GM19025 (cell line): ENCODE results near the gene TMEM179.
"Not testable (repeated sequence)": the region's sequence is repeated elsewhere in the genome, so short reads cannot be mapped to it uniquely, and the experiment has no call there.

Experiments
- ATAC-seq: cut with Tn5 transposase; IDR thresholded peaks from one replicate; pipeline ENCODE4 v1.9.1; 2021; ENCODE audit warnings: mild to moderate bottlenecking, low read depth, moderate library complexity; ENCODE audit not compliant: unreplicated experiment

TMEM179 gene

GRCh38 chr14:104588066-104588857 is 16.3 kb downstream of the TMEM179 start:
- ATAC-seq, result no peak

GRCh38 chr14:104587641-104588040 is 16.9 kb downstream of the TMEM179 start:
- no peak for ATAC-seq

GRCh38 chr14:104586832-104587620 is 17.5 kb downstream of the TMEM179 start:
- ATAC-seq, result no peak

GRCh38 chr14:104585966-104586697 is 18.4 kb downstream of the TMEM179 start:
- no peak for ATAC-seq

GRCh38 chr14:104584557-104584956 is 20.0 kb downstream of the TMEM179 start:
- ATAC-seq, result no peak

- no peak for ATAC-seq
Measured at GRCh38 chr14:104583424-104584306, 20.9 kb downstream of the TMEM179 start.

- no peak for ATAC-seq
Measured at GRCh38 chr14:104582662-104583061, 21.9 kb downstream of the TMEM179 start.

- no peak for ATAC-seq
Measured at GRCh38 chr14:104582005-104582404, 22.6 kb downstream of the TMEM179 start.

- no peak for ATAC-seq
Measured at GRCh38 chr14:104581521-104581920, 23.1 kb downstream of the TMEM179 start.

- ATAC-seq, result no peak
Measured at GRCh38 chr14:104580961-104581360, 23.6 kb downstream of the TMEM179 start.

GRCh38 chr14:104579939-104580338 is 24.6 kb downstream of the TMEM179 start:
- ATAC-seq, result not testable (repeated sequence)

GRCh38 chr14:104579507-104579906 is 25.1 kb downstream of the TMEM179 start, which contains the start of gene C14orf180:
TSS of gene C14orf180 (plus strand) at chr14:104579764. CDS start at chr14:104586431, 6,667 bp downstream.
- ATAC-seq, result no peak

GRCh38 chr14:104578321-104578720 is 26.3 kb downstream of the TMEM179 start:
- no peak for ATAC-seq

- no peak for ATAC-seq
Measured at GRCh38 chr14:104577847-104578301, 26.7 kb downstream of the TMEM179 start.

- no peak for ATAC-seq
Measured at GRCh38 chr14:104577426-104577825, 27.1 kb downstream of the TMEM179 start.

GRCh38 chr14:104576970-104577332 is 27.6 kb downstream of the TMEM179 start:
- ATAC-seq, result no peak

- ATAC-seq, result no peak
Measured at GRCh38 chr14:104576232-104576969, 28.2 kb downstream of the TMEM179 start.

GRCh38 chr14:104574978-104575583 is 29.5 kb downstream of the TMEM179 start:
- no peak for ATAC-seq

GRCh38 chr14:104574536-104574935 is 30.0 kb downstream of the TMEM179 start:
- no peak for ATAC-seq
